ENCODE measurements around the gene RNF151.
"Not testable (repeated sequence)": the region's sequence is repeated elsewhere in the genome, so short reads cannot be mapped to it uniquely, and the experiment has no call there.

RNF151 gene

DNA sequence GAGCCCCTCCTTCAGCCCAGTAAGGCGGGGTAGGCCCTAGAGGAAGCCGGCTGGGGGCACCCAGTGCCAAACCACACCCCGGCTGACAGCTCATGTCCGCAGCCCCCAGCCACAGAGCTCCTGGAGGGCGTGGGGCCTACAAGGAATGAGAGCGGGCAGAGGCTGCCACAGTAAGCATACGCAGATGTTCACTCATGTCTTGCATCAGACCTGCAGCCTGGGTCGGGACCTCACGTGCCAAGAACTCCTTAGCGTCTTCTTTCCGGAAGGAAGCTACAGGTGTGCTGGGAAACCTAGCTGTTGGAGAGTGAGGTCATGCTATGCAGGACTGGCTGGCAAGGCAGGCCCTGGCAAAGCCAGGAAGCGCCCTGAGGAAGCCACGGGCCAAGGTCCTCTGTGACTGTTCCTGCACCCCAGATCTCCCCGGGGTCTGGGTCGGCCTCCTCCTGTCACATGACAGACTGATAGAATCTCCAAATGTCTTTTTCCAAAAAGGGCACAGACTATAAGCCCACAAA lies 41.4 kb downstream of the RNF151 start:
- no peak for DNase-seq (ENCODE audit: low spot score)

DNA sequence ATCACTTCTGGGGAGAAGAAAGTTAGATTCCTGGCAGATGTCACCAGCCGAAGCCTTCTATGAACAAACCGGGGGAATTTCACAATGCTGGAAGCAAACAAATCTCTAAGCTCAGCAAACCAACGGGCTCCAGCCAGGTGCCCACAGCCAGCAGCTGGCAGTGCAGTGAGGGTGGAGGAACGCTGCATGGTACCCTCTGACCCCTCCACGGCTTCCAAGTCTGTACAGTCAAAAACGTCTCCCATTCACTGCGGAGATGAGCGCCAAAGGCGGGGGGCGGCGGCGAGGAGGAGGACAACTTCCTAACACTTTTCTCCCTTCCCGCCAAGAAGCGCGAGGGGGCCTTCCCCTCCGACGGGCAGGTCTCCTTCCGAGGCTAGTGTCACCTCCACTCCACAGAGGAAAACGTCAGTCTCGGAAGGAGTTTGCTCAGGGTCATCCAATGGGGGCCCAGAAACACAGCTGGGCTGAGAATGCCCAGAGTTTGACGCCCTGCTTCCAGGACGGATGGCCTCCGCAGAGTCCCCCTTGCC lies 42.0 kb downstream of the RNF151 start:
- DNase-seq (ENCODE audit: low spot score), result no peak

DNA sequence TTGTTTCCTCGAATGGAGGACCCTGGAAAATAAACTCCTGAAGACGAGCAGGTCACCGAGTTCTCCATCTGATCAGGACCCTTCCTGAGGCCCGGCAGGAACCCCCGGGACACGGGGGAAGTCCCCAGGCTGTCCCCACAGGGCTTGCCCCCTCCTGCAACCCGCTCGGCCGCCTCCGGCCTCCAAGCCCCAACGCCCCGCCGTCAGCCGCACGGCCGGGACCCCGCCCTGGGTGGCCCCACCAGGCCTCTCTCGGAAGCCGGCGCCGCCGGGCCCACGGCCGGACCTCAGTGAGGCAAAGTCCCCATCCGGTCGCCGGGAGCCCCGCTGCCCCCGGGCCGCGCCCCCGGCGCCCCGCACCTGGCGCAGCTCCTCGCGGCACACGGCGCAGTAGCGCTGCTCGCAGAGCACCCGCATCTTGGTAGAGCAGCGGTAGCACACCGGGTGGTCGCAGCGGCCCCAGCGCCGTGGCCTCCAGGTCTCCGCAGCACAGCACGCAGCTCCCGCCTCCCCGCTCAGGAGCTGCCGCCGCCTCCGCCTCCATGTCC lies 42.6 kb downstream of the RNF151 start:
- DNase-seq (ENCODE audit: low spot score), result no peak

DNA sequence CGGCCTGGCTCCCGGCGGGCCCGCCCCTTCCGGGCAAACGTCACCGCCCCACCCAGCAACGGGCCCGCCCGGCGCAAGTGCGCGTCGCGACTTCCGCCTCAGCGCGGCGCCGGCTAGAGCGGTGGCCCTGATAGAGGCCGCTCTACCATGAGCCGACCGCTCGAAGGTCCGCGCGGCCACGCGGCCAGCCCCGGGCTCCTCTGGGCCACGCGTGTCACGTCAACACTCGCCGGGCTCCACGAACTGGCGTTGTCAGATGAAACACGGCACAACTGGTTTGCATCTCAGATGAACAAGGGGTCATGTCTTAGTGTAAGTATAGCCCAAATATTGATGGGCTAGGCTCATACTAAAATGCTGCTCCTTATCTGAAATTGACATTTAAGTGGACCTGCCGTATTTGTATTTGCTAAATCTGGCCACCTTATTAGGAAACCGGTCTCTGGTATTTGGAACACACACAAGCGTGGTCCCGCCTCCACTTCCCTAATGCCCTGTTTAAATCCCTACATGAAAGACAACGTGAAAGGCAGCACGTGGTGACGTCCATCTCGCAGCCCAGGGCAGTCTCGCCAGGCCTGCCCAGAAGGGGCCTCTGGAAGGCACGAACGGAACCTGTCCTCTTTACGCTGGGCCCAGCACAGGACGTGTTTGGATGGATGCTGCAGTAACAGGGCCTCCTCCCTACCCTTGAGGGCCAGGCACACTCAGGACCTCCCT lies 43.3 kb downstream of the RNF151 start, which contains the start of gene ZNF598:
ZNF598 (minus strand) TSS at position 31 of the 720 bp plus-strand sequence.
- DNase-seq (ENCODE audit: low spot score), result peak; percentile 89

DNA sequence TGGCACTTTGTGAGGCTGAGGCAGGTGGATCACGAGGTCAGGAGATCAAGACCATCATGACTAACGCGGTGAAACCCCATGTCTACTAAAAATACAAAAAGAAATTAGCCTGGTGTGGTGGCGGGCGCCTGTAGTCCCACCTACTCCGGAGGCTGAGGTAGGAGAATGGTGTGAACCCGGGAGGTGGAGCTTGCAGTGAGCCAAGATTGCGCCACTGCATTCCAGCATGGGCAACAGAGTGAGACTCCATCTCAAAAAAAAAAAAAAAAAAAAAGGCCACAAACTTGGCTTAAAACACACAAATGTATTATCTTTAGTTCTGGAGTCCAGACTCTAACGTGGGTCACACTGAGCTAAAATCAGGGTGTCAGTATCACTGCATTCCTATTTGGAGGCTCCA lies 45.1 kb downstream of the RNF151 start:
- not testable (repeated sequence) for DNase-seq (ENCODE audit: low spot score)

DNA sequence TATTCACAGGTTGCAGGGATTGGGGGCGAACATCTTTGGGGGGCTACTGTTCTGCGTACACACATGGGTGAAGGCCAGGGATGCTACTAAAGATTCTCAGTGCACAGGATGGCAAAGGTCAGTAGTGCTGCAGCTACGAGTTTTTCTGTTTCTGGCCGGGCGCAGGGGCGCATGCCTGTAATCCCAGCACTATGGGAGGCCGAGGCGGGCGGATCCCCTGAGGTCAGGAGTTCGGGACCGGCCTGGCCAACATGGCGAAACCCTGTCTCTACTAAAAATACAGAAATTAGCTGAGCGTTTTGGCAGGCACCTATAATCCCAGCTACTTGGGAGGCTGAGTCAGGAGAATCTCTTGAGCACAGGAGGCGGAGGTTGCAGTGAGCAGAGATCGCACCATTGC lies 46.9 kb downstream of the RNF151 start:
- DNase-seq (ENCODE audit: low spot score), result no peak

DNA sequence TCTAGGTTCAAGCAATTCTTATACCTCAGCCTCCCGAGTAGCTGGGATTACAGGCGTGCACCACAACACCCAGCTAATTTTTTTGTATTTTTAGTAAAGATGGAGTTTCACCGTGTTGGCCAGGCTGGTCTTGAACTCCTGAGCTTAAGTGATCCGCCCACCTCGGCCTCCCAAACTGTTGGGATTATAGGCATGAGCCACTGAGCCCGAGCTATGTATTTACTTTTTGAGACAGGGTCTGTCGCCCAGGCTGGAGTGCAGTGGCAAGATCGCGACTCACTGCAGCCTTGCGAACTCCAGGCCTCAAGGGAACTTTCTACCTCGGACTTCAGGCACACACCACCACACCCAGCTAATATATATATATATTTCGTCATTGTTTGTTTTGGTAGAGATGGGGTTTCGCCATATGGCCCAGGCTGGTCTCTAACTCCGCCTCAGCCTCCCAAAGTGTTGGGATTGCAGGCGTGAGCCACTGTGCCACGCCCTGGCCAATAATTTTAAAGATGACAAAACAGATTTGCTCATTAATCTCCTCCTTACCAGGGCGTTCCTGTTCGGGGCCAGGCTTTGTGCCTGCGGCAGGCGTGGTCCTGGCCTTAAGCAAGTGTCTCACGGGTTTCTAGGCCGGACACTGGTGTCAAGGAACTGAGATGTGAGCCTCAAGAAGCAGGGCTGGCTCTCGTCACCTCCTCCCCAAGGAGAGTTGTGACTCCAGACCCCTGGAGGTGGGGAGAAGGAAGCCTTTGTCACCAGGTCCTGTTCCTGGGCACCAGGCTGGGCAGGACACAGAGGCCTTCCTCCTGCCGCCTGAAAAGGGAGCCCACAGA lies 48.7 kb downstream of the RNF151 start:
- no peak for DNase-seq (ENCODE audit: low spot score)

DNA sequence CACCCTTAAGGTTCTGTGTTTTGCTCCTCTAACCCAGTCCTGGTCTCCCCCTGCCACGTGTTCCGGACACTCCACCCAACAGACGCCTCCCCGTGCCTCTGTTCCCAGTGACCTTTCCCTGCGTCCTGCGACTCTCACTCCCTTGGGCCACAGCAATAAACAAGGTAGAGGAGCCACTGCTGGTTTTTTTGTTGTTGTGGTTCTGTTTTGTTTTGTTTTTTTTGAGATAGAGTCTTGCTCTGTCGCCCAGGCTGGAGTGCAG lies 49.2 kb downstream of the RNF151 start:
- no peak for DNase-seq (ENCODE audit: low spot score)

DNA sequence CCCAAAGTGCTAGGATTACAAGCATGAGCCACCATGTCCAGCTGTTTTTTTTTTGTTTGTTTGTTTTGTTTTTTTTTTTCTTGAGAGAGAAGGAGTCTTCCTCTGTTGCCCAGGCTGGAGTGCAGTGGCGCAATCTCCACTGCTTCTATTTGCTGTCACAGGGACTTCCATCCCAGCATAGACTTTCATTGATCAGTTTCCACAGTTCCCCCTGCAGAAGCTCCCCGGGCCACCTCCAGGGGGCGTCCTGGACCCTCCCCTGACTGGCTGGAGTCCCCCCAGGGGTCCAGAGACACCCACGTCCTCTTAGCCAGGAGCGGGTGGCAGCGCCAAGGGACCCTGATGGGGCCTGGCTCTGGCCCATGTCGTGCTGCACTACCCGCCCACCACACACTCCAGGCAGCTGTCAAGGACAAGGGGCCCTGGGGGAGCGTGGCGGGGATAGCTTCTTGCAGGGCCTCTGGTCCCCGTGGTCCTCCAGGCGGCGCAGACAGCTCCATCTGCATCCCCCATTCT lies 49.8 kb downstream of the RNF151 start:
- no peak for DNase-seq (ENCODE audit: low spot score)

All from left forelimb (tissue), 1 donor.